Measurements from ENCODE around the gene ARHGAP15.

GRCh38 chr2:143690235-143690634, 561.0 kb downstream of the ARHGAP15 start:
- TF ChIP-seq CTCF (IDR thresholded peaks at IDR 0.05) (no peak), EP300 (IDR thresholded peaks at IDR 0.05) (no peak)

Measured in suprapubic skin (tissue), 3 donors.